ENCODE measurements around the gene SNRNP27.

- TF ChIP-seq CTCF (IDR thresholded peaks at IDR 0.05; ENCODE audit: low read depth, low read length) (no peak), POLR2A (IDR thresholded peaks at IDR 0.05; ENCODE audit: extremely low read depth, insufficient read length) (no peak), MAX (IDR thresholded peaks at IDR 0.05; ENCODE audit: low read depth, low read length) (no peak), MYC (IDR thresholded peaks at IDR 0.05; ENCODE audit: low read depth, low read length) (no peak)
Observed at GRCh38 chr2:69948963-69949645, 55.3 kb downstream of the SNRNP27 start.

Measured in NB4 (cell line).